RWPE2 (cell line): ENCODE measurements around the gene TBC1D9B.

Source experiments
- ATAC-seq: fragments of 200-7000 bp; cut with Tn5 transposase; 3 replicates; pipeline ENCODE4 v1.9.1; 2021; ENCODE audit warnings: low read depth
- DNase-seq: peaks from one replicate; pipeline ENCODE4 v3.0.0-alpha.2; 2020; ENCODE audit warnings: low spot score
- H3K27ac ChIP-seq: fragments of 450-650 bp; 2 replicates; pipeline ENCODE4 v1.5.1; 2017; ENCODE audit warnings: mild to moderate bottlenecking; ENCODE audit not compliant: poor library complexity, severe bottlenecking
- H3K27me3 ChIP-seq: fragments of 250-450 bp; sonication (Bioruptor Pico); 2 replicates; pipeline ENCODE4 v1.5.1; 2021; ENCODE audit warnings: mild to moderate bottlenecking, moderate library complexity; ENCODE audit not compliant: insufficient read depth, poor library complexity, severe bottlenecking
- H3K36me3 ChIP-seq: fragments of 250-450 bp; sonication (Bioruptor Pico); 2 replicates; pipeline ENCODE4 v1.5.1; 2020; ENCODE audit warnings: low read depth, mild to moderate bottlenecking, moderate library complexity
- H3K4me1 ChIP-seq: fragments of 250-450 bp; sonication (Bioruptor Pico); 2 replicates; pipeline ENCODE4 v1.5.1; 2021; ENCODE audit warnings: mild to moderate bottlenecking, moderate library complexity; ENCODE audit not compliant: insufficient read depth, poor library complexity, severe bottlenecking
- H3K4me3 ChIP-seq: fragments of 250-450 bp; sonication (Bioruptor Pico); 2 replicates; pipeline ENCODE4 v1.5.1; 2021; ENCODE audit warnings: mild to moderate bottlenecking, moderate library complexity; ENCODE audit not compliant: severe bottlenecking
- H3K9me3 ChIP-seq: fragments of 250-450 bp; sonication (Bioruptor Pico); 2 replicates; pipeline ENCODE4 v1.5.1; 2021; ENCODE audit warnings: mild to moderate bottlenecking, moderate library complexity; ENCODE audit not compliant: severe bottlenecking
- CTCF ChIP-seq: fragments of 450-650 bp; IDR thresholded peaks from one replicate; pipeline ENCODE4 v1.5.1; 2017; ENCODE audit warnings: mild to moderate bottlenecking, moderate library complexity; ENCODE audit not compliant: poor library complexity, severe bottlenecking

Gene TBC1D9B

GRCh38 chr5:179865491-179866240, 42.0 kb downstream of the TBC1D9B start:
- no peak for DNase-seq
- peak; percentile 41 for ATAC-seq
- Histone ChIP-seq H3K27ac (peak overlapping the region; percentile 12), H3K27me3 (no peaks in the 10 kb centered on the region), H3K36me3 (peaks cover 47% of the 10 kb centered on the region), H3K4me3 (no peak overlapping the region), H3K9me3 (no peaks in the 10 kb centered on the region), H3K4me1 (peaks cover 11% of the 10 kb centered on the region)
- TF ChIP-seq CTCF, result no peak

DNA sequence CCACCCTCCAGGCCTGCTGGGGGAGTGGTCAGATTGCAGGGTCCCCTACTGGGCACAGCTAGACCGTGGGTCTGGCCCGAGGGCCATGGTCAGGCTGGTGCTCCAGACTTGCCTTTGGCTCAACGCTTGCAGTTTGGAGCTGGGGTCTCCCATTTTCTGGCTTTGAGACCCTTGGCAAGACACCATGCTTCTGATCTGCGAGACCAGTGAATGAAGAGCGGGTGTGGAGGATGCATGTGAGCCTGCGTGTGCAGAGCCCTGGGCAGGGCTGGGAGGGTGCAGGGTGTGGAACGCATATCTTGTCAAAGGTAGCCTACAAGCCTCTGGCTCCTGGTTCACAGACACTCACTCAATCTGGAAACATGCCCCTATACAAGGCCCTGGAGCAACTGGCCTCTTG, 43.0 kb downstream of the TBC1D9B start:
- no peak for ATAC-seq

GRCh38 chr5:179863449-179864085, 44.1 kb downstream of the TBC1D9B start:
- no peak overlapping the region for H3K4me3 ChIP-seq
- H3K36me3 ChIP-seq, result peaks cover 41% of the 10 kb centered on the region
- H3K4me1 ChIP-seq, result peaks cover 11% of the 10 kb centered on the region
- no peak overlapping the region for H3K27ac ChIP-seq
- no peak for DNase-seq
- ATAC-seq, result no peak
- no peaks in the 10 kb centered on the region for H3K9me3 ChIP-seq
- H3K27me3 ChIP-seq, result no peaks in the 10 kb centered on the region
- no peak for TF ChIP-seq CTCF

More for the DNA sequence above, 43.0 kb downstream of the TBC1D9B start:
- no peak for DNase-seq
- Histone ChIP-seq H3K4me3 (no peak overlapping the region), H3K4me1 (peaks cover 11% of the 10 kb centered on the region), H3K36me3 (peaks cover 41% of the 10 kb centered on the region), H3K27me3 (no peaks in the 10 kb centered on the region), H3K9me3 (no peaks in the 10 kb centered on the region), H3K27ac (no peak overlapping the region)
- no peak for TF ChIP-seq CTCF

GRCh38 chr5:179862891-179863290, 44.8 kb downstream of the TBC1D9B start:
- no peak overlapping the region for H3K27ac ChIP-seq
- no peak for DNase-seq
- H3K36me3 ChIP-seq, result peaks cover 41% of the 10 kb centered on the region
- H3K27me3 ChIP-seq, result no peaks in the 10 kb centered on the region
- ATAC-seq, result no peak
- H3K9me3 ChIP-seq, result no peaks in the 10 kb centered on the region
- H3K4me1 ChIP-seq, result peaks cover 11% of the 10 kb centered on the region
- TF ChIP-seq CTCF, result no peak
- H3K4me3 ChIP-seq, result no peak overlapping the region

DNA sequence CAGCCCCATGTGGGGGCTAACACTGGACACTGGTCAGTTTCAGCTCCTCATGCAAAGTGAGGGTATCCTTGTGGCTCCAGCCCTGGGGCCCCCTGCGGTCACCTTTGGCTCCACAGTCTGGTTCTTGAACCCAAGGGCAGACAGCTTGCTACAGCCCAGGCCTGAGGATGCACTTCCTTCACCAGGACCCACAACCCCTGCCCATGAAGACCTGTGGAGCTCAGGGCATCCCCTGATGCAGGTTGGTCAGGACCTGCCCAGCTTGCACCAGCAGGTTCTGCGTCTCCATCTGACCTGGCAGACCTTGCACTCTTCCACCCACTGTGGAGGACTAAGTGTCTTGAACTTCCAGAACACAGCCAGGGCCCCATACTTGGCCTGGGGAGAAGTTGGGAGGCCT, 45.4 kb downstream of the TBC1D9B start:
- Histone ChIP-seq H3K36me3 (peaks cover 41% of the 10 kb centered on the region), H3K4me3 (no peak overlapping the region), H3K4me1 (peaks cover 11% of the 10 kb centered on the region), H3K9me3 (no peaks in the 10 kb centered on the region), H3K27ac (no peak overlapping the region), H3K27me3 (no peaks in the 10 kb centered on the region)
- no peak for TF ChIP-seq CTCF
- ATAC-seq, result no peak
- no peak for DNase-seq
